D721Med (cell line): ENCODE measurements around the gene DHRS7.
"Not testable (repeated sequence)": the region's sequence is repeated elsewhere in the genome, so short reads cannot be mapped to it uniquely, and the experiment has no call there.

Experiments
- DNase-seq: peaks from one replicate; pipeline ENCODE4 v3.0.0; 2011; ENCODE audit warnings: low spot score; ENCODE audit not compliant: insufficient read length
- FAIRE-seq: peaks from 2 replicates; lab custom pipeline; 2011; peaks lifted over from hg19 to GRCh38; lab: Jason Lieb, UNC
- TF ChIP-seq, protein P1 (sequence below): IDR thresholded peaks from 2 replicates; pipeline ENCODE4 v1.5.1; 2012; ENCODE audit warnings: mild to moderate bottlenecking, control low read depth; ENCODE audit not compliant: insufficient read depth; ENCODE audit errors: missing control alignments

DHRS7 gene

DNA sequence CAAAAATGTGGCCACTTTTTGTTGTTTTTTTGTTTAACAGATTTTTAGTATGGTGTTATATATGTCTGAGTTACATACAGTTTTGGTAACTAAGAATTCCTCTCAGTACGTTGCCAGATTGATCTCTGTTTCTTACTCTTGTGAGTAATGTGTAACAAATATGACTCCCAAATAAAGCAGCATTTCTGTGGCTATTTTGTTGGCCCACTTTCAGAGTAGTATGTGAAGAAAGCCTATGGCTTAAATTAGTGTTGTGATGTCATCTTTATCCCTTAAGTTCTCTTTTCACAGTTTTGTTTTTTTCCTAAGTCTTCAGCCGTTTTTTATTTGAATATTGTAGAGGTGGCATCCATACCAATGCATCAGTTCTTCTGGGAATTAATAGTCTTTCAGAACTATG lies 62.8 kb downstream of the DHRS7 start:
- TF ChIP-seq, protein P1, sequence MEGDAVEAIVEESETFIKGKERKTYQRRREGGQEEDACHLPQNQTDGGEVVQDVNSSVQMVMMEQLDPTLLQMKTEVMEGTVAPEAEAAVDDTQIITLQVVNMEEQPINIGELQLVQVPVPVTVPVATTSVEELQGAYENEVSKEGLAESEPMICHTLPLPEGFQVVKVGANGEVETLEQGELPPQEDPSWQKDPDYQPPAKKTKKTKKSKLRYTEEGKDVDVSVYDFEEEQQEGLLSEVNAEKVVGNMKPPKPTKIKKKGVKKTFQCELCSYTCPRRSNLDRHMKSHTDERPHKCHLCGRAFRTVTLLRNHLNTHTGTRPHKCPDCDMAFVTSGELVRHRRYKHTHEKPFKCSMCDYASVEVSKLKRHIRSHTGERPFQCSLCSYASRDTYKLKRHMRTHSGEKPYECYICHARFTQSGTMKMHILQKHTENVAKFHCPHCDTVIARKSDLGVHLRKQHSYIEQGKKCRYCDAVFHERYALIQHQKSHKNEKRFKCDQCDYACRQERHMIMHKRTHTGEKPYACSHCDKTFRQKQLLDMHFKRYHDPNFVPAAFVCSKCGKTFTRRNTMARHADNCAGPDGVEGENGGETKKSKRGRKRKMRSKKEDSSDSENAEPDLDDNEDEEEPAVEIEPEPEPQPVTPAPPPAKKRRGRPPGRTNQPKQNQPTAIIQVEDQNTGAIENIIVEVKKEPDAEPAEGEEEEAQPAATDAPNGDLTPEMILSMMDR = no peak
- DNase-seq (no peak), FAIRE-seq (no peak)

DNA sequence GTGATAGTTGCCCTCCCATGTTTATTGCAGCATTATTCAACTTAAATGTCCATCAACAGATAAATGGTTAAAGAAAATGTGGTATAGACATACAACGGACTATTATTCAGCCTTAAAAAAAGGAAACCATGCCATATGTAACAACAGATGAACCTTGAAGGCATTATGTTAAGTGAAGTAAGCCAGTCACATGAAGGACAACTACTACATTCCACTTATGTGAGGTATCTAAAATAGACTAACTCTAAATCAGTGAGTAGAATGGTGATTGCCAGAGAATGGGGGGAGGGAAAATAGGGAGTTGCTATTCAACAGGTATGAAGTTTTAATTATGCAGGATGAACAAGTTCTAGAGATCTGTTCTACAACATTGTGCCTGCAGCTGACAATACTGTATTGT lies 63.4 kb downstream of the DHRS7 start:
- DNase-seq = no peak
- TF ChIP-seq, protein P1 = no peak
- FAIRE-seq = no peak

DNA sequence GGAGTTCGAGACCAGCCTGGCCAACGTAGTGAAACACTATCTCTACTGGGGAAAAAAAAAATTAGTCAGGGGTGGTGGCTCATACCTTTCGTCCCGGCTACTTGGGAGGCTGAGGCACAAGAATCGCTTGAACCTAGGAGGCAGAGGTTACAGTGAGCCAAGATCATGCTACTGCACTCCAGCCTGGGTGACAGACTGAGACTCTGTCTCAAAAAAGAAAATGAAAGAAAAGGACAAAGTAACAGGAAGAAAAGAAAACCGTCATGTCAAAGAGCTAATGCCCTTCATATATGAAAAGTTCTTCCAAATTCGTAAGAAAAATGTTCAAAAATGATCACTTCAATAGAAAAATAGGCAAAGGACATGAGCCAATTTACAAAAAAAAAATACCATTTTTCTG lies 65.3 kb downstream of the DHRS7 start:
- FAIRE-seq, DNase-seq: not testable (repeated sequence)

GRCh38 chr14:60097974-60098373 lies 67.2 kb downstream of the DHRS7 start:
- FAIRE-seq (no peak), DNase-seq (no peak)
- TF ChIP-seq, protein P1 = no peak

DNA sequence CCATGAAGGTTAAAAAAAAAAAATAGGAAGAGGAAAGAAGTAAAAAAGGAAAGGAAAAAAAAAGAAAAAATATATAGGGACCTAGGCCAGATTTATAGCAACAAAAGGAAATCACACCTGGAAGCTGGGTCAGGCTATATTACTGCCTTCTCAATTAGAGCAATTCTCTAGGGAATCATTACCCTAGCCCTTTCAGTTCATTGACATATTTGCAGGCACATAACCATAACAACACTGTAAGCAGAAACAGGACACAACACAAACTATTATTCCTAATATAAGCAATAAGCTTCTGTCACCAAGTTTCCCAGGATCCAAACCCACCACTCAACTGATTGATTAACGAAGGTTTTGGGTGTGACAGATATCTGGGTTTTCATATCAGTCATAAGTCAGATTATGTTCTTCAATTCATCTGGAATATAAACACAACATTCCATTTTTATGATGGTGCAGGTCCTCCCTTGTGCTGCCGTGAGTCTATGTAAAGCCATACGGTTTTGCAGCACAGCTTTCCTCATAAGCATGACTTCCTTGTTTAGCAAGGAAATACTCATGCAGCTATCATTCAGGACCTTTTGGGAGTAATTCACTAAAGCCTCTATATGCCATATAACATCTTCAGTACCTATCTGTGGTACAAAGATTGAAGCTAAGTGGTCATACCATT lies 69.3 kb downstream of the DHRS7 start:
- FAIRE-seq (no peak), DNase-seq (no peak)
- TF ChIP-seq, protein P1 = no peak

DNA sequence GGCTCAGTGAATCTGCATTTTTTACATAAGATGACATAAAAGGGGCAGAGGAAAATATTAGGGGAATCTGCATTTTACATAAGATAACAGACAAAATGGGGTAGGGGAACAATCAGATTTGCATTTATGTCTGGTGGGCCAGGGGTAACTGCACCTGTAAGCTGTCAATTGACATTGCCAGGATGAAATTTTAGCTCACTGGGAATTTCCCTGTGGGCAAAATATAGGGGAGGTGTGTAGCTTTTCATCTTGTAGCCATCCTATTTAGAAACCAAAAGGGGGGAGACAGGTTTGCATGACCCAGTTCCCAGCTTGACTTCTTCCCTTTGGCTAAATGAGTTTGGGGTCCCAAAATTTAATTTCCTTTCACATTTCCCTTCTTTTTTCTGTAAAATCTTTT lies 70.0 kb downstream of the DHRS7 start:
- DNase-seq = no peak
- TF ChIP-seq, protein P1 = no peak
- no peak for FAIRE-seq

- TF ChIP-seq, protein P1 = no peak
- FAIRE-seq (no peak), DNase-seq (no peak)
Observed at GRCh38 chr14:60094306-60094897, 70.8 kb downstream of the DHRS7 start.
